CD14-positive monocyte (primary cell): ENCODE results near the gene ARL16. TPM values are rescaled to one million over a fixed set of nuclear protein-coding genes. Genes with fewer than 3 reads are reported as not detected.
A peak's percentile ranks its signal among the peaks of the same experiment; 100 is the strongest.

Source experiments
- DNase-seq, 3 donors: peaks; one replicate each; pipeline ENCODE4 v3.0.0-alpha.2; 2011 to 2022
- H2AFZ ChIP-seq: 2 replicates; pipeline ENCODE4 v1.6.0; 2012; ENCODE audit warnings: mild to moderate bottlenecking, low read depth, low read length, inconsistent platforms; ENCODE audit not compliant: insufficient read depth, poor library complexity, severe bottlenecking
- H3K27ac ChIP-seq, 2 donors: 1 replicate in 1 of 2; 2 replicates in 1 of 2; pipeline ENCODE4 v1.5.1; 2012 to 2013; ENCODE audit warnings: low read length in 2 of 2, control low read depth in 1 of 2, inconsistent platforms in 1 of 2, low read depth in 1 of 2, mild to moderate bottlenecking in 1 of 2
- H3K27me3 ChIP-seq, 2 donors: one replicate each; pipeline versions ENCODE4 v1.6.0 to v1.6.1; 2011 to 2013; ENCODE audit warnings: low read length in 2 of 2; ENCODE audit not compliant: control insufficient read depth in 2 of 2, insufficient read depth in 2 of 2
- H3K36me3 ChIP-seq, 2 donors: replicated peaks in 1 of 2; 1 replicate in 1 of 2; 2 replicates in 1 of 2; pipeline versions ENCODE4 v1.5.1 to v1.6.1; 2012 to 2013; ENCODE audit warnings: low read length in 2 of 2, control low read depth in 1 of 2, inconsistent platforms in 1 of 2, mild to moderate bottlenecking in 1 of 2; ENCODE audit not compliant: insufficient read depth in 2 of 2, control insufficient read depth in 1 of 2
- H3K4me1 ChIP-seq, 2 donors: 1 replicate in 1 of 2; 2 replicates in 1 of 2; pipeline versions ENCODE4 v1.5.1 to v1.6.1; 2012 to 2013; ENCODE audit warnings: low read length in 2 of 2, control low read depth in 1 of 2, inconsistent platforms in 1 of 2, mild to moderate bottlenecking in 1 of 2, moderate library complexity in 1 of 2; ENCODE audit not compliant: insufficient read depth in 2 of 2, control insufficient read depth in 1 of 2
- H3K4me2 ChIP-seq: replicated peaks from 2 replicates; pipeline ENCODE3; 2012; ENCODE audit warnings: low read length, moderate library complexity, mild to moderate bottlenecking; ENCODE audit not compliant: poor library complexity, severe bottlenecking; ENCODE audit errors: extremely low read depth
- H3K4me3 ChIP-seq, 3 experiments: fragments of 200-600 bp in 1 of 3; sonication (generic) in 1 of 3; replicated peaks in 1 of 3; 1 replicate in 2 of 3; 2 replicates in 1 of 3; pipeline ENCODE4 v1.5.1; 2011 to 2013; ENCODE audit warnings: low read length in 3 of 3, mild to moderate bottlenecking in 3 of 3, control low read depth in 2 of 3, low read depth in 2 of 3, inconsistent platforms in 1 of 3, moderate library complexity in 1 of 3
- H3K79me2 ChIP-seq: 2 replicates; pipeline ENCODE4 v1.6.0; 2012; ENCODE audit warnings: mild to moderate bottlenecking, control low read depth, inconsistent platforms, low read length, moderate library complexity; ENCODE audit not compliant: insufficient read depth
- H3K9ac ChIP-seq: 2 replicates; pipeline ENCODE4 v1.6.0; 2017; ENCODE audit warnings: low read length, mild to moderate bottlenecking; ENCODE audit not compliant: insufficient read depth, poor library complexity, severe bottlenecking
- H3K9me3 ChIP-seq, 2 donors: replicated peaks in 1 of 2; 1 replicate in 1 of 2; 2 replicates in 1 of 2; pipeline versions ENCODE4 v1.5.1 to v1.6.1; 2012 to 2013; ENCODE audit warnings: low read length in 2 of 2, control low read depth in 1 of 2; ENCODE audit not compliant: control insufficient read depth in 1 of 2, insufficient read depth in 1 of 2
- H4K20me1 ChIP-seq: 2 replicates; pipeline ENCODE4 v1.6.0; 2012; ENCODE audit warnings: mild to moderate bottlenecking, low read length, control low read depth, moderate library complexity; ENCODE audit not compliant: insufficient read depth
- H3K27ac Mint-ChIP-seq, 7 donors: one replicate each; pipeline ENCODE4 v1.8.0; 2020; ENCODE audit warnings: mild to moderate bottlenecking in 7 of 7, mixed read lengths in 7 of 7, moderate library complexity in 6 of 7, inconsistent platforms in 2 of 7
- H3K27me3 Mint-ChIP-seq, 3 donors: one replicate each; pipeline ENCODE4 v1.8.0; 2021 to 2022; ENCODE audit warnings: low read depth in 3 of 3, mild to moderate bottlenecking in 3 of 3, mixed read lengths in 3 of 3, moderate library complexity in 3 of 3, inconsistent platforms in 1 of 3
- H3K36me3 Mint-ChIP-seq, 2 donors: one replicate each; pipeline ENCODE4 v1.8.0; 2020; ENCODE audit warnings: mixed read lengths in 2 of 2, inconsistent platforms in 1 of 2, mild to moderate bottlenecking in 1 of 2
- H3K4me1 Mint-ChIP-seq: one replicate; pipeline ENCODE4 v1.8.0; 2020; ENCODE audit warnings: mild to moderate bottlenecking, mixed read lengths
- H3K4me3 Mint-ChIP-seq, 2 donors: one replicate each; pipeline ENCODE4 v1.8.0; 2020; ENCODE audit warnings: mild to moderate bottlenecking in 2 of 2, mixed read lengths in 2 of 2, moderate library complexity in 1 of 2
- H3K9me3 Mint-ChIP-seq, 7 donors: one replicate each; pipeline ENCODE4 v1.8.0; 2020 to 2022; ENCODE audit warnings: mixed read lengths in 7 of 7, mild to moderate bottlenecking in 6 of 7, moderate library complexity in 6 of 7, inconsistent platforms in 2 of 7
- WGBS: methylation state at CpG from one replicate; pipeline ENCODE4 v1.1.5; 2013; ENCODE audit warnings: missing lambda C conversion rate; ENCODE audit not compliant: insufficient coverage; 5-methylcytosine and 5-hydroxymethylcytosine counted together
- intact Hi-C, 2 donors: fragments of 100-400 bp; cut with micrococcal nuclease; formaldehyde crosslinking; loops; one replicate each; pipeline versions ENCODE4 v1.15.0 to v1.15.1; 2023
- polyA plus RNA-seq, 3 donors: library from polyadenylated mRNA; depleted of rRNA in 1 of 3; unstranded in 2 of 3; stranded (reverse) in 1 of 3; fragments of 300-500 nt in 2 of 3; fragments of >200 nt in 1 of 3; fragmentation: Illumina TruSeq in 2 of 3; gene quantifications; 1 replicate in 2 of 3; 2 replicates in 1 of 3; pipeline ENCODE4 v1.2.3, GENCODE V29; 2012 to 2021
- TF ChIP-seq, protein P1 (sequence below): fragments of 200-600 bp; IDR thresholded peaks from one replicate; pipeline ENCODE4 v1.8.0; 2022; ENCODE audit warnings: antibody characterized with exemption, mild to moderate bottlenecking

Gene ARL16
- polyA plus RNA-seq, 3 donors: 17.6 to 43.0 (median 28.7) TPM

DNA sequence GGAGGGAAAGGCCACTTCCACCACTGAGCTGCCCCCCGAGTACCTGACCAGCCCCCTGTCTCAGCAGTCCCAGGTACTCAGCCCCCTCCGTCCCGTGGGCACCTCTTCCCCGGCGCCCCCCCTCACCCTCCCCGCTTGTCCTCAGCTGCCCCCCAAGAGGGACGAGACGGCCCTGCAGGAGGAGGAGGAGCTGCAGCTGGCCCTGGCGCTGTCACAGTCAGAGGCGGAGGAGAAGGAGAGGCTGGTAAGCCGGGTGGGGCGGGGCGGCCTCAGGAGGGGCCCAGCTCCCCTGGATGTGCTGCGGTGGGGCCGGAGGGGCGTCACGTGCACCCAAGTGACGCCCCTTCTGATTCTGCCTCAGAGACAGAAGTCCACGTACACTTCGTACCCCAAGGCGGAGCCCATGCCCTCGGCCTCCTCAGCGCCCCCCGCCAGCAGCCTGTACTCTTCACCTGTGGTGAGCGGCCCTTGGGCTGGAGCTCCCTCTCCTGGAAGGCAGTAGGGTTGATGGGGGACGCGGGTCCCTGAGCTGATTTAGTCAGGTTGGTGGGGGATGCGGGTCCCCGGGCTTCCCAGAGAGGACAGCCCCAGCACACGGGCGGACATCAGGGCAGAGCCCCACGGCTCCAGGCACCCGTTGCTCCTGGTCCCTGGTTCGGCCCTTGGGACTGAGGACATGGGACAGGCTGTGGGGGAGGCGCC lies 10.1 kb upstream of the ARL16 start:
- Histone ChIP-seq H3K27ac (no peak overlapping the region), H3K79me2 (peaks cover 42% of the 10 kb centered on the region), H4K20me1 (peaks cover 100% of the 10 kb centered on the region), H3K4me3 (no peak overlapping the region), H3K9ac (no peak overlapping the region), H3K9me3 (no peaks in the 10 kb centered on the region), H2AFZ (no peak overlapping the region), H3K4me2 (no peak overlapping the region), H3K36me3 (peaks cover 97 to 100% of the 10 kb centered on the region in 2 donors), H3K4me1 (no peaks in the 10 kb centered on the region), H3K27me3 (no peaks in the 10 kb centered on the region)
- TF ChIP-seq, protein P1, sequence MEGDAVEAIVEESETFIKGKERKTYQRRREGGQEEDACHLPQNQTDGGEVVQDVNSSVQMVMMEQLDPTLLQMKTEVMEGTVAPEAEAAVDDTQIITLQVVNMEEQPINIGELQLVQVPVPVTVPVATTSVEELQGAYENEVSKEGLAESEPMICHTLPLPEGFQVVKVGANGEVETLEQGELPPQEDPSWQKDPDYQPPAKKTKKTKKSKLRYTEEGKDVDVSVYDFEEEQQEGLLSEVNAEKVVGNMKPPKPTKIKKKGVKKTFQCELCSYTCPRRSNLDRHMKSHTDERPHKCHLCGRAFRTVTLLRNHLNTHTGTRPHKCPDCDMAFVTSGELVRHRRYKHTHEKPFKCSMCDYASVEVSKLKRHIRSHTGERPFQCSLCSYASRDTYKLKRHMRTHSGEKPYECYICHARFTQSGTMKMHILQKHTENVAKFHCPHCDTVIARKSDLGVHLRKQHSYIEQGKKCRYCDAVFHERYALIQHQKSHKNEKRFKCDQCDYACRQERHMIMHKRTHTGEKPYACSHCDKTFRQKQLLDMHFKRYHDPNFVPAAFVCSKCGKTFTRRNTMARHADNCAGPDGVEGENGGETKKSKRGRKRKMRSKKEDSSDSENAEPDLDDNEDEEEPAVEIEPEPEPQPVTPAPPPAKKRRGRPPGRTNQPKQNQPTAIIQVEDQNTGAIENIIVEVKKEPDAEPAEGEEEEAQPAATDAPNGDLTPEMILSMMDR: no peak
- DNase-seq: no peak
- Mint-ChIP-seq H3K36me3 (peaks cover 68 to 99% of the 10 kb centered on the region in 2 donors), H3K4me3 (no peak overlapping the region), H3K27ac (peak overlapping the region in 1 of 7 donors; percentile 63), H3K4me1 (no peaks in the 10 kb centered on the region), H3K9me3 (no peaks in the 10 kb centered on the region), H3K27me3 (peaks cover 0 to 1% (median 0%) of the 10 kb centered on the region in 3 donors)
- WGBS: 98% methylated on average over 21 of the region's 35 CpGs
- intact Hi-C loops: no loop called here

DNA sequence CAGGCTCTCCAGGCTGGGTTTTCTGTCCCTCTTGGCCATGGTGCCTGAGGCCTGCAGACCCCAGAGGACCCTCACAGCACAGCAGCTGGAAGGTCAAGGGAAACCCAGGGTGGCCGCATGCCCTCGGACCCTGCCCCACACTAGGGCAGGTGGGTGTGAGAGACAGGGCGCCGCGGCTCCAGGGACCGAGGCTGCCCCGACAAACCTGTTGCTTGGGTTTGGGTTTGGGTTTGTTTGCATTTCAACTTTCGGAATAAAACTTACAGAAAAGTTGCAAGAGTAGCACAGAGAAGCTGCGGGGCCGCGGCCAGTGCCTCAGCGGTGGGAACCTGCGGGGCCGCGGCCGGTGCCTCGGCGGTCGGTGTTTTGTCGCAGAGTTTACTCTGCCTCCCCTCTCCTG lies 8.0 kb upstream of the ARL16 start:
- Histone ChIP-seq H3K27me3 (no peaks in the 10 kb centered on the region), H3K79me2 (peaks cover 45% of the 10 kb centered on the region), H3K9me3 (no peaks in the 10 kb centered on the region), H3K9ac (no peak overlapping the region), H2AFZ (no peak overlapping the region), H3K4me2 (no peak overlapping the region), H3K27ac (no peak overlapping the region), H4K20me1 (peaks cover 100% of the 10 kb centered on the region), H3K36me3 (peaks cover 98 to 100% of the 10 kb centered on the region in 2 donors), H3K4me3 (no peak overlapping the region), H3K4me1 (no peaks in the 10 kb centered on the region)
- TF ChIP-seq, protein P1: no peak
- DNase-seq: no peak
- H3K4me1 Mint-ChIP-seq: no peaks in the 10 kb centered on the region
- WGBS: 95% methylated on average over 20 of the region's 20 CpGs
- H3K36me3 Mint-ChIP-seq: peaks cover 64 to 98% of the 10 kb centered on the region in 2 donors
- H3K27me3 Mint-ChIP-seq: no peaks in the 10 kb centered on the region
- H3K4me3 Mint-ChIP-seq: no peak overlapping the region
- no peak overlapping the region for H3K27ac Mint-ChIP-seq
- intact Hi-C loops: no loop called here
- H3K9me3 Mint-ChIP-seq: no peaks in the 10 kb centered on the region
